GM23338 (cell line): ENCODE data around the gene PIPOX. TPM values are rescaled to one million over a fixed set of nuclear protein-coding genes. Genes with fewer than 3 reads are reported as not detected.

Source experiments
- ATAC-seq: fragments of 200-7000 bp; cut with Tn5 transposase; 3 replicates; pipeline ENCODE4 v1.9.1; 2020
- DNase-seq: peaks from one replicate; pipeline ENCODE4 v3.0.0-alpha.2; 2015; ENCODE audit warnings: low spot score
- H2AFZ ChIP-seq: fragments of 200-600 bp; sonication (generic); 2 replicates; pipeline ENCODE4 v1.8.0; 2016; ENCODE audit warnings: antibody characterized with exemption, mild to moderate bottlenecking, moderate library complexity
- H3F3A ChIP-seq: fragments of 200-600 bp; sonication (generic); replicated peaks from 2 replicates; pipeline ENCODE4 v1.8.0; 2017; ENCODE audit warnings: antibody characterized with exemption, mixed run types, low read depth
- H3K27ac ChIP-seq: fragments of 200-600 bp; sonication (generic); 2 replicates; pipeline ENCODE4 v1.6.1; 2016; ENCODE audit warnings: low read depth
- H3K27me3 ChIP-seq: fragments of 200-600 bp; sonication (generic); 2 replicates; pipeline ENCODE4 v1.8.0; 2016; ENCODE audit warnings: mild to moderate bottlenecking, mixed run types, moderate library complexity; ENCODE audit not compliant: insufficient read depth
- H3K36me3 ChIP-seq: fragments of 200-600 bp; sonication (generic); 2 replicates; pipeline ENCODE4 v1.8.0; 2016; ENCODE audit warnings: mild to moderate bottlenecking; ENCODE audit not compliant: insufficient read depth
- H3K4me1 ChIP-seq: fragments of 200-600 bp; sonication (generic); 2 replicates; pipeline ENCODE4 v1.8.0; 2016; ENCODE audit warnings: mild to moderate bottlenecking, moderate library complexity; ENCODE audit not compliant: insufficient read depth
- H3K4me2 ChIP-seq: fragments of 200-600 bp; sonication (generic); 2 replicates; pipeline ENCODE4 v1.7.1; 2017; ENCODE audit warnings: mixed run types
- H3K4me3 ChIP-seq: fragments of 200-600 bp; sonication (generic); 2 replicates; pipeline ENCODE4 v1.6.1; 2016; ENCODE audit warnings: mixed run types
- H3K79me2 ChIP-seq: fragments of 200-600 bp; sonication (generic); replicated peaks from 2 replicates; pipeline ENCODE4 v1.8.0; 2017; ENCODE audit warnings: mild to moderate bottlenecking; ENCODE audit not compliant: insufficient read depth
- H3K9me2 ChIP-seq: fragments of 200-600 bp; sonication (generic); 2 replicates; pipeline ENCODE4 v1.8.0; 2017; ENCODE audit not compliant: insufficient read depth
- H4K20me1 ChIP-seq: fragments of 200-600 bp; sonication (generic); replicated peaks from 2 replicates; pipeline ENCODE4 v1.8.0; 2017; ENCODE audit warnings: mild to moderate bottlenecking; ENCODE audit not compliant: insufficient read depth
- H3K27ac Mint-ChIP-seq: 2 replicates; pipeline ENCODE4 v1.8.0; 2020; ENCODE audit warnings: inconsistent platforms, mild to moderate bottlenecking, moderate library complexity, mixed read lengths
- H3K27me3 Mint-ChIP-seq: 3 replicates; pipeline ENCODE4 v1.8.0; 2022; ENCODE audit warnings: low read depth, mild to moderate bottlenecking, moderate library complexity, mixed read lengths, inconsistent platforms; ENCODE audit not compliant: insufficient read depth, poor library complexity
- H3K36me3 Mint-ChIP-seq: 3 replicates; pipeline ENCODE4 v1.8.0; 2021; ENCODE audit warnings: low read depth, mild to moderate bottlenecking, inconsistent platforms, moderate library complexity, mixed read lengths
- H3K4me1 Mint-ChIP-seq: 3 replicates; pipeline ENCODE4 v1.8.0; 2020; ENCODE audit warnings: mild to moderate bottlenecking, inconsistent platforms, mixed read lengths
- H3K4me3 Mint-ChIP-seq: 3 replicates; pipeline ENCODE4 v1.8.0; 2021; ENCODE audit warnings: moderate library complexity, mild to moderate bottlenecking, inconsistent platforms, mixed read lengths
- H3K9me3 Mint-ChIP-seq: 3 replicates; pipeline ENCODE4 v1.8.0; 2020; ENCODE audit warnings: moderate library complexity, mild to moderate bottlenecking, inconsistent platforms, mixed read lengths
- CREB1 ChIP-seq: fragments of 250-450 bp; sonication (Bioruptor Pico); IDR thresholded peaks from 2 replicates; pipeline ENCODE4 v1.5.0; 2020; ENCODE audit warnings: low read depth, mild to moderate bottlenecking, moderate library complexity
- EZH2 ChIP-seq: fragments of 200-600 bp; sonication (generic); IDR thresholded peaks from one replicate; pipeline ENCODE4 v1.8.0; 2017; ENCODE audit warnings: antibody characterized with exemption, mild to moderate bottlenecking, low read depth; ENCODE audit not compliant: unreplicated experiment
- EZH2phosphoT487 ChIP-seq: fragments of 200-600 bp; sonication (generic); IDR thresholded peaks from one replicate; pipeline ENCODE4 v1.8.1; 2018; ENCODE audit warnings: antibody characterized with exemption; ENCODE audit not compliant: unreplicated experiment
- NANOG ChIP-seq: IDR thresholded peaks from 2 replicates; pipeline ENCODE4 v1.6.1; 2016; ENCODE audit warnings: antibody characterized with exemption, borderline replicate concordance
- POLR2AphosphoS5 ChIP-seq: IDR thresholded peaks from 2 replicates; pipeline ENCODE4 v1.6.1; 2016; ENCODE audit warnings: antibody characterized with exemption, low read depth
- STAT1 ChIP-seq: IDR thresholded peaks from one replicate; pipeline ENCODE4 v1.6.1; 2016; ENCODE audit warnings: antibody characterized with exemption; ENCODE audit not compliant: unreplicated experiment
- ZNF114 ChIP-seq: fragments of 250-450 bp; sonication (Bioruptor Pico); IDR thresholded peaks from 2 replicates; pipeline ENCODE4 v1.5.0; 2020; ENCODE audit warnings: mild to moderate bottlenecking, moderate library complexity
- ZNF331 ChIP-seq: fragments of 250-450 bp; sonication (Bioruptor Pico); IDR thresholded peaks from 2 replicates; pipeline ENCODE4 v1.5.0; 2020; ENCODE audit warnings: low read depth, mild to moderate bottlenecking, moderate library complexity
- polyA plus RNA-seq: library from polyadenylated mRNA; unstranded; fragments of >200 nt; fragmentation: Nextera tagmentation; extraction: Ambion mirVana; gene quantifications from 2 replicates; pipeline ENCODE4 v1.2.1, GENCODE V29; 2016
- total RNA-seq: library from RNA; depleted of rRNA; stranded (reverse); fragments of >200 nt; shearing (Covaris generic); gene quantifications from 2 replicates; pipeline ENCODE4 v1.2.3, GENCODE V29; 2014
- TF ChIP-seq, protein P1 (sequence below): IDR thresholded peaks from one replicate; pipeline ENCODE4 v1.6.1; 2018; ENCODE audit warnings: antibody characterized with exemption; ENCODE audit not compliant: unreplicated experiment
- TF ChIP-seq, protein P2 (sequence below): IDR thresholded peaks from 2 replicates; pipeline ENCODE4 v1.6.1; 2016; ENCODE audit warnings: antibody characterized with exemption
- TF ChIP-seq, protein P3 (sequence below), 2 experiments: fragments of 200-600 bp in 1 of 2; sonication (generic) in 1 of 2; conservative IDR thresholded peaks; 2 replicates each; pipeline versions ENCODE4 v1.5.1 to v1.6.1; 2016 to 2017; ENCODE audit warnings: antibody characterized with exemption in 2 of 2, low read depth in 2 of 2, mild to moderate bottlenecking in 2 of 2, moderate library complexity in 1 of 2

The PIPOX gene
- total and polyA plus RNA-seq, 2 experiments from 2014 or later, result 22.6 to 34.6 TPM

DNA sequence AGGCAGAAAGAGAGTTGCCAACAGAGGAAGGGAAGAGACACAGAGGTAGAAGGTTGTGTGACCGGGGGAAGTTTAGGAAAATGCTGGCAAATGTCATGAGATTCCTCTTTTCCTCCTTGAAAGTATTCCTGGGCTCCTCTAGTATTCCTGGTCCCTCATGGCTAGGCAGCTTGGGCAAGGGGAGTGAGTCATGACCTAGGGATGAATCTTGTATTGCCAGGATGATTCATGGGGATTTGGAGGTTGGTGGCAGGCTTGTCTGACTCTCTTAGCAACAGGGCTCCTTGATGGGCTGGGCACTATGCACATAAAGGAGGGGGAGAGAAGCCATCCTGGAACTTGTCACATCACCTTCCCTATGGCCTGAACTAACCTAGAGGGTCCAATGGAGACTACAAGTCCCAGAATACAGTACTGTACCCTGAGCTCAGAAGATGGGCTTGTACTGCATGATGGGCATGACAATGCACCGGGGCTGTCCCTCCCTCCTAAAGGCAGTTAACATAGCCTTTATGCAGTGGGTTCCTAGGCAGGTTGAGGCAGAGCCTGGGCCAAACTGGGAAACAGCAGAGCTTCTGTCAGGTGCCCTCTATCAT is 35.0 kb upstream of the PIPOX start:
- Histone ChIP-seq H3K9me2 (no peaks in the 10 kb centered on the region), H3K36me3 (no peaks in the 10 kb centered on the region), H3K27ac (no peak overlapping the region), H3K4me3 (no peak overlapping the region), H4K20me1 (no peaks in the 10 kb centered on the region), H3F3A (no peaks in the 10 kb centered on the region), H2AFZ (no peak overlapping the region; the same call in 1 of the 2 replicates), H3K79me2 (no peaks in the 10 kb centered on the region), H3K27me3 (peaks cover 49% of the 10 kb centered on the region), H3K4me1 (peaks cover 71% of the 10 kb centered on the region), H3K4me2 (0 out of 2 replicates have a peak overlapping the region, but pooled peaks have one; percentile 20)
- Mint-ChIP-seq H3K27me3 (peaks cover 39% of the 10 kb centered on the region), H3K4me1 (peaks cover 64% of the 10 kb centered on the region), H3K36me3 (no peaks in the 10 kb centered on the region), H3K4me3 (no peak overlapping the region; the same call in 2 of the 3 replicates), H3K27ac (no peak overlapping the region), H3K9me3 (no peaks in the 10 kb centered on the region; the same call in 2 of the 3 replicates)
- peak; percentile 14 for ATAC-seq
- TF ChIP-seq STAT1 (no peak), ZNF114 (CRISPR knock-in tag) (no peak), CREB1 (CRISPR knock-in tag) (no peak), EZH2 (no peak), EZH2phosphoT487 (no peak), NANOG (no peak), ZNF331 (CRISPR knock-in tag) (no peak), POLR2AphosphoS5 (no peak)
- TF ChIP-seq, protein P1, sequence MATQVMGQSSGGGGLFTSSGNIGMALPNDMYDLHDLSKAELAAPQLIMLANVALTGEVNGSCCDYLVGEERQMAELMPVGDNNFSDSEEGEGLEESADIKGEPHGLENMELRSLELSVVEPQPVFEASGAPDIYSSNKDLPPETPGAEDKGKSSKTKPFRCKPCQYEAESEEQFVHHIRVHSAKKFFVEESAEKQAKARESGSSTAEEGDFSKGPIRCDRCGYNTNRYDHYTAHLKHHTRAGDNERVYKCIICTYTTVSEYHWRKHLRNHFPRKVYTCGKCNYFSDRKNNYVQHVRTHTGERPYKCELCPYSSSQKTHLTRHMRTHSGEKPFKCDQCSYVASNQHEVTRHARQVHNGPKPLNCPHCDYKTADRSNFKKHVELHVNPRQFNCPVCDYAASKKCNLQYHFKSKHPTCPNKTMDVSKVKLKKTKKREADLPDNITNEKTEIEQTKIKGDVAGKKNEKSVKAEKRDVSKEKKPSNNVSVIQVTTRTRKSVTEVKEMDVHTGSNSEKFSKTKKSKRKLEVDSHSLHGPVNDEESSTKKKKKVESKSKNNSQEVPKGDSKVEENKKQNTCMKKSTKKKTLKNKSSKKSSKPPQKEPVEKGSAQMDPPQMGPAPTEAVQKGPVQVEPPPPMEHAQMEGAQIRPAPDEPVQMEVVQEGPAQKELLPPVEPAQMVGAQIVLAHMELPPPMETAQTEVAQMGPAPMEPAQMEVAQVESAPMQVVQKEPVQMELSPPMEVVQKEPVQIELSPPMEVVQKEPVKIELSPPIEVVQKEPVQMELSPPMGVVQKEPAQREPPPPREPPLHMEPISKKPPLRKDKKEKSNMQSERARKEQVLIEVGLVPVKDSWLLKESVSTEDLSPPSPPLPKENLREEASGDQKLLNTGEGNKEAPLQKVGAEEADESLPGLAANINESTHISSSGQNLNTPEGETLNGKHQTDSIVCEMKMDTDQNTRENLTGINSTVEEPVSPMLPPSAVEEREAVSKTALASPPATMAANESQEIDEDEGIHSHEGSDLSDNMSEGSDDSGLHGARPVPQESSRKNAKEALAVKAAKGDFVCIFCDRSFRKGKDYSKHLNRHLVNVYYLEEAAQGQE, result no peak
- TF ChIP-seq, protein P2, sequence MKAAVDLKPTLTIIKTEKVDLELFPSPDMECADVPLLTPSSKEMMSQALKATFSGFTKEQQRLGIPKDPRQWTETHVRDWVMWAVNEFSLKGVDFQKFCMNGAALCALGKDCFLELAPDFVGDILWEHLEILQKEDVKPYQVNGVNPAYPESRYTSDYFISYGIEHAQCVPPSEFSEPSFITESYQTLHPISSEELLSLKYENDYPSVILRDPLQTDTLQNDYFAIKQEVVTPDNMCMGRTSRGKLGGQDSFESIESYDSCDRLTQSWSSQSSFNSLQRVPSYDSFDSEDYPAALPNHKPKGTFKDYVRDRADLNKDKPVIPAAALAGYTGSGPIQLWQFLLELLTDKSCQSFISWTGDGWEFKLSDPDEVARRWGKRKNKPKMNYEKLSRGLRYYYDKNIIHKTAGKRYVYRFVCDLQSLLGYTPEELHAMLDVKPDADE, result no peak
- TF ChIP-seq, protein P3, sequence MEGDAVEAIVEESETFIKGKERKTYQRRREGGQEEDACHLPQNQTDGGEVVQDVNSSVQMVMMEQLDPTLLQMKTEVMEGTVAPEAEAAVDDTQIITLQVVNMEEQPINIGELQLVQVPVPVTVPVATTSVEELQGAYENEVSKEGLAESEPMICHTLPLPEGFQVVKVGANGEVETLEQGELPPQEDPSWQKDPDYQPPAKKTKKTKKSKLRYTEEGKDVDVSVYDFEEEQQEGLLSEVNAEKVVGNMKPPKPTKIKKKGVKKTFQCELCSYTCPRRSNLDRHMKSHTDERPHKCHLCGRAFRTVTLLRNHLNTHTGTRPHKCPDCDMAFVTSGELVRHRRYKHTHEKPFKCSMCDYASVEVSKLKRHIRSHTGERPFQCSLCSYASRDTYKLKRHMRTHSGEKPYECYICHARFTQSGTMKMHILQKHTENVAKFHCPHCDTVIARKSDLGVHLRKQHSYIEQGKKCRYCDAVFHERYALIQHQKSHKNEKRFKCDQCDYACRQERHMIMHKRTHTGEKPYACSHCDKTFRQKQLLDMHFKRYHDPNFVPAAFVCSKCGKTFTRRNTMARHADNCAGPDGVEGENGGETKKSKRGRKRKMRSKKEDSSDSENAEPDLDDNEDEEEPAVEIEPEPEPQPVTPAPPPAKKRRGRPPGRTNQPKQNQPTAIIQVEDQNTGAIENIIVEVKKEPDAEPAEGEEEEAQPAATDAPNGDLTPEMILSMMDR (conservative IDR thresholded peaks at IDR 0.05; ENCODE audit: low read depth in 2 of 2), result no peak
- no peak for DNase-seq
